Measurements from ENCODE around the gene ODF4.

DNA sequence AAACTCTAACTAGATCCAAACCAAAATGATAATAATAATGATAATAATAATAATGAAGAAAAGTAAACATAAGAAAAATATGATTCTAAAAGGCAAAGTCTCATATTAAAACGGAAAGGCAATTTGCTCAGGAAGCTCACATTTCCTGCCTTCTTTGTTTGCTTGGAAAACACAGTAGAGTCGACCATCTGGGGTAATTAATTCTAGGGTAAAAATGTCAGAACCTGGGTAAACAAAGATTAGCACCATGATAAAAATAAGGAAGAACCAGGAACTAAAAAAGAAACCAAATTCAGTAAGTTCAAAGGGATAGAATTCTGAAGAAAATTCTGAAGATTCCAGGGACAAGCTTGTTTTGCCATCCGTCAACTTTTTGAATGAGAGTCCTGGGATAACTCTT is 20.6 kb downstream of the ODF4 start:
- no peak for TF ChIP-seq CTCF (IDR thresholded peaks at IDR 0.05; ENCODE audit: low read depth, low read length, poor library complexity, severe bottlenecking)
- TF ChIP-seq EZH2phosphoT487 (IDR thresholded peaks at IDR 0.05; ENCODE audit: borderline replicate concordance, low read length), result no peak
